A673 (cell line): ENCODE results near the gene SNAPIN. TPM values are rescaled to one million over a fixed set of nuclear protein-coding genes. Genes with fewer than 3 reads are reported as not detected.

Experiments
- BruUV-seq: library from RNA; stranded (reverse); fragments of 400-500 nt; replicated peaks from 2 replicates; lab custom pipeline; 2021; lab: Mats Ljungman, UMichigan
- CTCF ChIA-PET: fragments of 300-600 bp; sonication (Branson Sonifier 250); formaldehyde crosslinking; loops from one replicate; lab custom pipeline; 2022; ENCODE audit warnings: antibody characterized with exemption; lab: Charles Lee
- POLR2A ChIA-PET: fragments of 300-600 bp; sonication (Branson Sonifier 250); formaldehyde crosslinking; loops from one replicate; lab custom pipeline; 2022; ENCODE audit warnings: antibody characterized with exemption; ENCODE audit not compliant: low non-redundant PET; lab: Charles Lee
- DNase-seq: peaks from one replicate; pipeline ENCODE4 v3.0.0-alpha.2; 2015; ENCODE audit warnings: low spot score
- H3K27ac ChIP-seq: fragments of 200-600 bp; sonication (generic); 2 replicates; pipeline ENCODE4 v1.5.1; 2016; ENCODE audit warnings: mixed run types, low read depth, mild to moderate bottlenecking, mixed read lengths, antibody characterized with exemption, low read length; ENCODE audit not compliant: poor library complexity, severe bottlenecking
- H3K27me3 ChIP-seq: fragments of 200-600 bp; sonication (generic); replicated peaks from 2 replicates; pipeline ENCODE4 v1.6.1; 2017; ENCODE audit warnings: mixed run types, low read depth, mild to moderate bottlenecking, mixed read lengths, antibody characterized with exemption, low read length; ENCODE audit not compliant: insufficient read depth, poor library complexity
- H3K36me3 ChIP-seq: fragments of 200-600 bp; sonication (generic); 2 replicates; pipeline ENCODE4 v1.6.1; 2016; ENCODE audit warnings: mixed run types, mild to moderate bottlenecking, mixed read lengths, antibody characterized with exemption, low read length; ENCODE audit not compliant: insufficient read depth, poor library complexity, severe bottlenecking
- H3K4me1 ChIP-seq: fragments of 200-600 bp; sonication (generic); 2 replicates; pipeline ENCODE4 v1.6.1; 2017; ENCODE audit warnings: mixed run types, mild to moderate bottlenecking, mixed read lengths, antibody characterized with exemption, low read length; ENCODE audit not compliant: insufficient read depth, poor library complexity, severe bottlenecking
- H3K4me3 ChIP-seq: fragments of 200-600 bp; sonication (generic); 2 replicates; pipeline ENCODE4 v1.5.1; 2016; ENCODE audit warnings: low read depth, mixed run types, mild to moderate bottlenecking, mixed read lengths, low read length; ENCODE audit not compliant: poor library complexity, severe bottlenecking
- H3K9me3 ChIP-seq: fragments of 200-600 bp; sonication (generic); 2 replicates; pipeline ENCODE4 v1.6.1; 2016; ENCODE audit warnings: mixed run types, low read depth, mild to moderate bottlenecking, mixed read lengths, antibody characterized with exemption, low read length; ENCODE audit not compliant: poor library complexity, severe bottlenecking
- CTCF ChIP-seq: fragments of 300-800, 200-600 bp; sonication (generic); conservative IDR thresholded peaks from 2 replicates; pipeline ENCODE4 v1.5.1; 2017; ENCODE audit warnings: low read depth, mild to moderate bottlenecking, antibody characterized with exemption, low read length, moderate library complexity, mixed read lengths
- EZH2 ChIP-seq: fragments of 200-600 bp; sonication (generic); IDR thresholded peaks from 2 replicates; pipeline ENCODE4 v1.6.1; 2017; ENCODE audit warnings: borderline replicate concordance, low read depth, mild to moderate bottlenecking, mixed read lengths, antibody characterized with exemption, low read length; ENCODE audit not compliant: poor library complexity, severe bottlenecking
- intact Hi-C: fragments of 100-400 bp; cut with micrococcal nuclease; formaldehyde crosslinking; loops from one replicate; pipeline ENCODE4 v1.10.0; 2022; ENCODE audit not compliant: unreplicated experiment
- total RNA-seq: library from RNA; stranded (reverse); gene quantifications from 2 replicates; pipeline ENCODE4 v1.2.3, GENCODE V29; 2021

The SNAPIN gene
- total RNA-seq, 1 experiment from 2014 or later: 47.4 TPM

DNA sequence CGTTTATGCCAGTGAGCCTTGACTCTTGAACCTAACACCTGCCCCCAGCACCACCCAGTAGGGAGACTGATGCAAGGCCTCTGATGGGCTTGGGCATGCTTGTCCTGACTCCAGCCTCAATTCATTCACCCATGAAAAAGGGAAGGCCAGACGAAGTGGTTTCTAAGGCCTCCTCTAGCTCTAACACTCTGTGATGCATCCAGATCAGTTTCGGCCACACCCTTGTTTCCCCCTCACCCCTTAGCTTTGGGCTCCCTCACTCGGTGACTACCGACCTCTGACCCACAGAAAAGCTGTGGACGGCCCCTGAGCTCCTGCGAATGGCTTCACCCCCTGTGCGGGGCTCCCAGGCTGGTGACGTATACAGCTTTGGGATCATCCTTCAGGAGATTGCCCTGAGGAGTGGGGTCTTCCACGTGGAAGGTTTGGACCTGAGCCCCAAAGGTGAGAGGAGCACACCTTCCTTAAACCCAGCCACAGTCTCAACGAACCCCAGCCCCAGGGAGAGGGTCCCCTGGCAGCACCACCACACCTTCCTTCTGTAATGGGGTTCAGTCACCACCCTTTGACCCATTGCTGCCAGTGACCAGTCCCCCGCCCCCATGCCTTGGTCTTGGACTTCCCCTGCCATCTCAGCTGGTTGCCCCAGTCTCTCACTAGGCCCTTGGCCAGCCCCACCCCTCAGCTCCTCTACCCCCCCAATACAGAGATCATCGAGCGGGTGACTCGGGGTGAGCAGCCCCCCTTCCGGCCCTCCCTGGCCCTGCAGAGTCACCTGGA, 29.0 kb downstream of the SNAPIN start:
- DNase-seq: no peak
- no peaks in the 10 kb centered on the region for H3K36me3 ChIP-seq
- no TSS peak for BruUV-seq
- H3K4me3 ChIP-seq: no peak overlapping the region
- H3K27ac ChIP-seq: no peak overlapping the region
- intact Hi-C loops: no loop called here
- ChIA-PET POLR2A (no interaction called here), CTCF (no interaction called here)
- TF ChIP-seq EZH2 (no peak), CTCF (no peak)
- H3K9me3 ChIP-seq: no peaks in the 10 kb centered on the region
- H3K27me3 ChIP-seq: no peaks in the 10 kb centered on the region
- no peaks in the 10 kb centered on the region for H3K4me1 ChIP-seq

DNA sequence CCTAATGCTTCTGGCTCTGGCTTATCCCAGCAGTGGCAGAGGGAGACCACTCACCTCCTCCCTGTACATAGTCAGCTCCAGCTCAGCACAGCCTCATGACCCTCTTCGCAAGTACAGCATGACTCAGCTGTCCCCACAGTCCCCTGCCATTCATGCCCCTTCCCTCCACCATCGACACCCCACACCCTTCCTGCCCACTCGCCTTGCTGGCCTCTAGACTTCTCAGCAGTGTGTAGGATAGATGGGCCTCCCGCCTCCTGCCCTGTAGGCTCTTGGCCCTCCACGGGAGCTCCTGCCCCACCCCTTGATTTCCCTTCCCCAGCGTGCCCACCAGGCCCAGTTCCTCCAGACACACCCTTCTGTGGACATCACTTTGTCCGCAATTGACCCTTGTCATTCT, 29.8 kb downstream of the SNAPIN start:
- Histone ChIP-seq H3K4me3 (no peak overlapping the region), H3K27ac (no peak overlapping the region), H3K4me1 (no peaks in the 10 kb centered on the region), H3K36me3 (no peaks in the 10 kb centered on the region), H3K27me3 (no peaks in the 10 kb centered on the region), H3K9me3 (no peaks in the 10 kb centered on the region)
- intact Hi-C loops: no loop called here
- no TSS peak for BruUV-seq
- POLR2A ChIA-PET: no interaction called here
- no peak for DNase-seq
- CTCF ChIA-PET: no interaction called here
- TF ChIP-seq CTCF (no peak), EZH2 (no peak)

- Histone ChIP-seq H3K27ac (no peak overlapping the region), H3K36me3 (no peaks in the 10 kb centered on the region), H3K9me3 (no peaks in the 10 kb centered on the region), H3K4me1 (no peaks in the 10 kb centered on the region), H3K27me3 (no peaks in the 10 kb centered on the region), H3K4me3 (no peak overlapping the region)
- ChIA-PET CTCF (no interaction called here), POLR2A (no interaction called here)
- DNase-seq: no peak
- TF ChIP-seq EZH2 (no peak), CTCF (no peak)
- no TSS peak for BruUV-seq
- intact Hi-C loops: no loop called here
Measured at GRCh38 chr1:153688736-153689328, 30.3 kb downstream of the SNAPIN start.
